GM12872 (cell line): ENCODE data around the gene ATG10.

Experiments
- TF ChIP-seq, protein P1 (sequence below): IDR thresholded peaks from 3 replicates; pipeline ENCODE4 v1.5.1; 2011; ENCODE audit warnings: low read depth, mild to moderate bottlenecking, low read length, moderate library complexity; ENCODE audit not compliant: insufficient read depth

ATG10 gene

DNA sequence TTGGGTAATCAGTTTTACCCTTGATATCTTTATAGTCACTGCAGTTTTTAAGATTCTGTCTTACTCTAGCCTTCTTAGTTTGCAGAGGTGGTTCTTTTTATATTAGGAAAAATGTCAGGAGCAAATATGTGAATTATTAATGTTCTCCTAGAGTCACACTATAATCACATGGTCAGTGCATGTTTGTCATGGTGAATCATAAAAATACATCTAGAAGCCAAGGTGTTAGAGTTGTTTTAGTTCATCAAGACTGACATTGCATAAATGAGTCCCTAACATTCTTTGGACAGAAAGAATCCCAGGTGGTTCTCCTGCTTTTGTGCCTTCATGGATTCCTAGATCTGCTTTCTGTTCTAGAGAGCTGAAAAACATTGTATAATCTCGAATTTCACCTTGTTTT, 22.9 kb downstream of the ATG10 start:
- TF ChIP-seq, protein P1, sequence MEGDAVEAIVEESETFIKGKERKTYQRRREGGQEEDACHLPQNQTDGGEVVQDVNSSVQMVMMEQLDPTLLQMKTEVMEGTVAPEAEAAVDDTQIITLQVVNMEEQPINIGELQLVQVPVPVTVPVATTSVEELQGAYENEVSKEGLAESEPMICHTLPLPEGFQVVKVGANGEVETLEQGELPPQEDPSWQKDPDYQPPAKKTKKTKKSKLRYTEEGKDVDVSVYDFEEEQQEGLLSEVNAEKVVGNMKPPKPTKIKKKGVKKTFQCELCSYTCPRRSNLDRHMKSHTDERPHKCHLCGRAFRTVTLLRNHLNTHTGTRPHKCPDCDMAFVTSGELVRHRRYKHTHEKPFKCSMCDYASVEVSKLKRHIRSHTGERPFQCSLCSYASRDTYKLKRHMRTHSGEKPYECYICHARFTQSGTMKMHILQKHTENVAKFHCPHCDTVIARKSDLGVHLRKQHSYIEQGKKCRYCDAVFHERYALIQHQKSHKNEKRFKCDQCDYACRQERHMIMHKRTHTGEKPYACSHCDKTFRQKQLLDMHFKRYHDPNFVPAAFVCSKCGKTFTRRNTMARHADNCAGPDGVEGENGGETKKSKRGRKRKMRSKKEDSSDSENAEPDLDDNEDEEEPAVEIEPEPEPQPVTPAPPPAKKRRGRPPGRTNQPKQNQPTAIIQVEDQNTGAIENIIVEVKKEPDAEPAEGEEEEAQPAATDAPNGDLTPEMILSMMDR, result no peak

DNA sequence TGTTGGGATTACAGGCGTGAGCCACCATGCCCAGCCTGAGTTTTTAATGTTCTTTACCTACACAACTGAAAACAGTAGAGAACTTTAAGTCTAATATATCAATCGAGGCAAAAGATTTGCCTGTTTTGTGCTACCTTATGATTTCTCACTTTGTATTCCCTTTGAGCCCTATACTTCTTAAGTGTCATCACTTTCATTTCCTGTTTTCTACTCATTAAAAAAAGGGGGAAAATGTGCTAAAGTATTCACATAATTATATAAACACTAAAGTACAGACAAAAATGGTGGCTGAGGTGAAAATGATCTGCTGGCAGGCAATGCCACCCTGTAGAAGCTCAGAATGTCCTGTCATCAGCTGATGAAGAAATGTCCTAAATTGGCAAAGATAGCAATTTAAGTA, 23.6 kb downstream of the ATG10 start:
- TF ChIP-seq, protein P1, result no peak

DNA sequence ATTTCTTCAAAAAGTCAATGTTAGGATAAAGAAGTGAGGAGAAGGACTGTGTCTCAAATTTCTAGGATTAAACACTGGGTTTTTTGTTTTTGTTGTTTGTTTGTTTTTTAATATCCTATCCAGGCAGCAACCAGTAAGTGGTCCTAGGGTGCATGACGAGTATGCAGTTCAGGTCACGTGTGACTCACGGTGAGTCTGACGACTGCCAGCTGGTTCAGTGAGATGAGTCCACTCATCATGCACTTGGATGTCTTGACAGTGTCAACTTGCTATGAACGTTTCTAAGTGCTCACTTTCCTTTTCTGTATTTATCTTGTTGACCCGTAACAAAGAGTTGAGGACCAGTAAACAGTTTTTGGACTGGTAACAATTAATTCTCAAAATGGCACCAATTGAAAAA, 32.7 kb downstream of the ATG10 start:
- TF ChIP-seq, protein P1, result no peak

DNA sequence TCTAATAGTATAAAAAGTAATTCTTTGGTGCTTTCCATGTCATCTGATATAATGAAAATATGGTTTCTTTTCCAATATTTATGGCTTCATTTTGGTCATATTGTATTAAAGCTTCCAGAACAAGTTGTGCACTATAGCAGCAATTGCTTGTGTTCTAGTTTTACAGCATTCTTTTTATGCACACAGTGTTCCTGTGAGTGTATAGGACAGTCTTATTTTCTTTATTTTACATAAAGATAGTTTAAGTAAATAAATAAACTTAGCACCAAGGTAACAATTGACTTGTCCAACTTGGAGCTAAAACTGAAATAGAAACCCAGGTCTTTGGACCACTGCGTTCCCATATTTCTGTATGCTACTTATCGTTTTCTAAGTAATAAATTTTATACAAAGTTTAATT, 38.9 kb downstream of the ATG10 start:
- TF ChIP-seq, protein P1, result no peak

DNA sequence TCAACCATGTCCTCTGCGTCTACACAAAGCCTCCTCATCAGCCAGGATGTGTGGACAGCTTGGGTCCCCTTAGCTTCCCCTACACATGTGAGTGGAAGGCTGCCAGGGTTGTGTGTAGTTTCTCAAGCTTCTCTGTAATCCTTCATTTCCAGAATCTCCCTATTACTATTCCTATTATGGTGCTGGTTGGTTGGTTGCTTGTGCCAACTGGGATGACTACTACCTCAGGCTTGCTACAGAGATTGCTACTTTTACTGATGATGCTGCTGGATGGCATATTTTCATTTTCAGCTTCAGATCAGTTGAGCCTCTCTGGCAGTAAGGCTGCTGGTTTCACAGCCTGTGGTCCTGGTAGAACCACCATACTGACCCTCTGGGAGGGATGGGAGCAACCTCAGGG, 39.9 kb downstream of the ATG10 start:
- TF ChIP-seq, protein P1, result no peak

DNA sequence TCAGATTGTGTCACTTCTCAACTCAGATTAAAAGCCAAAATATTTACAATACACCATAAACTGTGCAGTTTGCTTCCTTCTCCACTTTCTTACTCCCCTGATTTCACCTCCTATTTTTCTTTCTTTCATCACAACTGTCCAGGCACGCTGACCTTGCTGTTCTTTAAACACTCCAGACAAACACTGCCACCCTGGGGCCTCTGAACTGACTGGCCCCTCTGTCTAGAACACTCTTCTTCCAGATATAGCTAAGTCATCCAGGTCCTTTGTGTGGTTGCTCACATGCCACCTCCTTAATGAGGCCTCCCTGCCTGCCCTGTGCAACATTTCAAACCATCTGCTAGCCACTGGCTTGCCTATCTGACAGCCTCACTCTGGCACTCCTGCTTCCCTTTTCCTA, 46.6 kb downstream of the ATG10 start:
- TF ChIP-seq, protein P1, result no peak

DNA sequence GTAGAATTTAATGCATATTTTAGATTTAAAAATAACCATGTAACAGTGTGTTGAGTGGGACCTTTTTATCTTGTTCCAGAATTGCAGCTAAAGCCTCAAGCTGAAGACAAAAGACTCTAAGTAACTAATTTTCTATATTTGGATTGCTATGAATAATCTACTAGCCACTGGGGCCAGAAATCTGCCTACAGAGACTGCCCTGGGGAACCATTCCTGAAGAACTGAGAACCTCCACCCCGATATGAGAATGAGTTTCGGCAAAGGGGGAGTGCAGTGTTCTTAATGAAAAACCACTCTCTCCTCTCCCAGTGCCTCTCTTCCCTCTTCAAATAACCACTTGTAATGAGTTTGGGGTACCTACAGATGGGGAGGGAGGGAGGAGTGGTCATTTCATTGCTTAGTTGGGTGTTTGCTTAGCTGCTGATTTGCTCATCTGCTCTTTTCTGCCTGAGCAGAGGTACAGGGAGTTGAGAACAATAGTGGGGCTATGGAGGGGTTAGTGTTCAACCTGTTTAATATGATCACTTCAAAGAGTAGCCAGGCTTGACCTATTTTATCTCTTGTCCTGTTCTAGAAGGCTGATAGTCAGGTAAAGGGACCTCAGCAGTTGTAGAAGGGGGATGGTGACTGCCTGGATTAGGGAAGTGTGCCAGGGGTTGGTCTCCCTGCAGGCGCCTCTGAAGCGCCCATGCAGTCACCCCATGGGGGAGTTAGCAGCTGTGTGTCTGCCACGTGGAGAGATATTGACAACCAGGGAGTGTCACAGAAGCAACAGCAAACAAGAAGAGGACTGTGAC, 47.7 kb downstream of the ATG10 start:
- TF ChIP-seq, protein P1, result no peak
